Stimulated activated CD8-positive, alpha-beta memory T cell treated with anti-CD3 and anti-CD28 coated beads, Interleukin-12 subunit alpha, Interleukin-12 subunit beta, amount 100 ng/mL, for 24 hours (primary cell): ENCODE data around the gene ALS2CL.

ENCODE experiments used
- DNase-seq: peaks from one replicate; pipeline ENCODE4 v3.0.0-alpha.2; 2020; ENCODE audit errors: extremely low read depth

ALS2CL gene

DNA sequence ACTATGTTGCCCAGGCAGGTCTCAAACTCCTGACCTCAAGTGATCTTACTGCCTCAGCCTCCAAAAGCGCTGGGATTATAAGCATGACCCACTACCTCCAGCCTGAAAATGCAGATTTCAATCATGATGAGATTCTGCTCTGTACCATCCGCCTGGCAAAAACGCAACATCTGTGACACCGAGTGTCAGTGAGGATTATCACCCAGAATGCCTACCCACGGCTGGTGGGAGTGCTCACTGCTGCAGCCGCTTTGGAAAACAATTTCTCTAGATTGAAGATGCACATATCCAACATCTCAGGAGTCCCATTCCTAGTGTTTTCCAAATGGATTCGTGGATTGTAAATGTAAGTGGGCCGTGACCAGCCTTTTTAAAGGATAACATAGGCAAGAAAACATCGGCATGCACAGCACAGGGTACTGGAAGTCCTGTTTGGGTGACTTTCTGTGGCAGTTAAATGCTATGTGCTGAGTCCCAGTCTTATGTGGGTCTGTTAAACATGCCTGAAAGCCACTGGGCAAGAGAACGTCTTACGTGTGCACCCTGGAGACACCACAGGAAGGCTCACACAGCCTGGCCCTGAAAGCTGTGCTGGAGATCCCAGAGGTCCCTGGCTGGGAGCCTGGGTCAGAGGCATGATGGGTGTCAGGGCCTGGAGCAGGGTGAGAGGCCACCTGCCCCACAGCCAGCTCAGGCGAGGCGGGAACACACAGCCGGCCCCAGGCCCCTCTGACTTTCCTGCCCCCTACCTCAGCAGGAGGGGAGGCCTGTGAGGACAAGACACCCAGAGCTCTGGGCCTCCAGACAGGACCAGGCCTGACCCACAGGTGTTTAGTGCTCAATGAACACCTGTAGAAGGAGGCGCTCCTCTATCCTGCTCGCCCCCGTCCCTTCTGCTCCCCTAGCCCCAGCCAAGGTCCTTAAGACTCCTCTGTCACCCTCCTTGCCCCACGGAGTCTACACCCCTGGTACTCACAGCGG, 23.3 kb upstream of the ALS2CL start:
- DNase-seq: no peak

DNA sequence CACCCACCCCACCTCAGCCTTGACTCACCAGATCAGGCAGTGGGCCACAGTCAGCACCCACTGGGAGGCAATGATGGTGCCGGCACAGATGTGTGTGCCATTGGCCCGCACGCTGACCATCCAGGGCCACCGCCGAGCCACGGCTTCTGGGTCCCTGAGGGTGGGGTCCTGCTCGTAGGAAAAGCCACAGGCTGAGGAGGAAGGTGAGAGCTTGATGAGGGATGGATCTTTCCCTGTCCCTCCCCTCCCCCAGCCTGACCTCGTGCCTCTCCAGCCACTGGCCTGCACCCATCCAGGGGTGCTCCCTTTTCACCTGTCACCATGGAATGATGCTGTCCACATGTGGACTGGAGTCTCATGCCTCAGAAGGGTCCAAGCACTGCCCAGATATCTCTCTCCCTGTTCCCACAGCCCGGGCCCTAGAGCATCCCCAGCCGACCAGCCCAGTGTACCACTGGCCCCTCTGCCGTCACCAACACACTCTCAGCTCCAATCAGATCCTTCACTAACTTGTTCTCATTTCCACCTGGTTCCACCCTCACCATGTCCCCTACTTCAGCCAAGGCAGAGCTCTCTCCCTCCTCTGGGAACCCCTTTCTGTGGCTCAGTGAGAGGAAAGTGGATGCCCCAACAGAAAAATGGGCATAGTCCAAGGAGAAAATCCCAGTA, 22.2 kb upstream of the ALS2CL start:
- DNase-seq: no peak

DNA sequence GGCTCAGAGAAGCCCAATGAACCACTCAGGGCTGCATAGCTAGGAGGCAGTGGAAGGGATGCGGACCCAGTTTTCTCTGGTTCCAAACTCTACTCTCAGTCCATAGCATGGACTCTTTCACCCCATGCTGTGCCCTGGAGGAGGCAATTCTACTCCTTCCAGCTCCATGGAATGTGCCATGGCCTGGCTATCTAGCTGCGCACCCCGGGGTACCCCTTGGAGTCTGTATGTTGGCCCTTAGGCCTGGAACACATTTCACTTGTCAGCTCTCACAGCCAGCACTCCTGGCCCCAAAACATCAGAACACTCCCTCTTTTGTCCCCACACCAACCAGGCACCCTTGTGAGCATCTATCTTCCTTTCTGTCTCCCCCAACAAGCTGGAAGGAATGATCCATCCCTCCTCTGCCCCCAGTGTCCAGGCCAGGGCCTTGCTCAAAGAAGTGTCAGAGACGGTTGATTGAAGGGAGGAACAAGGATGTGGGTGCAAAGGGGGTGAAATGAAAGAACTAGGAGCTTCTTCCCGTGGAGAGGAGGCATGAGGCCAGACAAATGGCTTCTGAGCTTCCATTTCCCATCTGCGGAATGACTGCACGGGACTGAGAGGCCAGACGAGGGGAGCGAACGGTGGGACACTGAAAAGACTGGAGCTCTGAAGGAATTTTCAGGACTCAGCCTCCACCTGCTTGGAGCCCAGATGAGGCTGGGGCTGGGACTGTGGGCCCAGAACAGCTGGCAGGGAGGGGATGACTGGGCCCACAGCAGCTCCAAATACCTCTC, 21.4 kb upstream of the ALS2CL start:
- no peak for DNase-seq

DNA sequence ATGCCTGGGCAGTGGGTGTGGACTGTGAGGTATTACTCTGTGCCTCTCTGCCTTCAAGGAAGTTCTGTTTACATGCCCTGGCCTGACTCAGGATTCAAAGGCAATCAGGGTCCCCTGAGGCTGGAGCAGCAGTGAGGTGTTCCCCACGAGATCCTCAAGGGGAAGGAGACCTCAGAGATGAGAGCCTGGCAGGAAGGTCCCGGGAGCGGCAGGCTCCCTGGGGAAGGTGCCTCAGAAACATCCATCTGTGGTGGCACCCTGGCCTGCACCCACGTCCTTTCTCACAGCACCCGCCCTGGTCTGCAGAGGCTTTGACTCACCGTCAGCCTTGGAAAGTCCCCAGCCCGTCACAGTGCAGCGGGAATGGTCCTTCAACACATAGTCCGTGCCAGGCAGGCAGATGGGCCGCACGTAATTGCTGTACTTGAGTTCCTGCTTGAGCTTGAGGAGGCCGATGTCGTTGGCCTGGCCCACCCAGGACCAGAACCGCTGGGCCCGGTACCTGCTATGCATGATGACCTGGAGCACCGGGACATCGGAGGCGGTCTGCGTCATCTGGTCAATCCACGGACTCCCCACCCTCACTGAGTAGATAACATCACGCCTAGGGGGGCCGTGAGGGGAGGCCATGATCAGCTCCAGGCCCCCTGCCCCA, 20.5 kb upstream of the ALS2CL start:
- DNase-seq: no peak

DNA sequence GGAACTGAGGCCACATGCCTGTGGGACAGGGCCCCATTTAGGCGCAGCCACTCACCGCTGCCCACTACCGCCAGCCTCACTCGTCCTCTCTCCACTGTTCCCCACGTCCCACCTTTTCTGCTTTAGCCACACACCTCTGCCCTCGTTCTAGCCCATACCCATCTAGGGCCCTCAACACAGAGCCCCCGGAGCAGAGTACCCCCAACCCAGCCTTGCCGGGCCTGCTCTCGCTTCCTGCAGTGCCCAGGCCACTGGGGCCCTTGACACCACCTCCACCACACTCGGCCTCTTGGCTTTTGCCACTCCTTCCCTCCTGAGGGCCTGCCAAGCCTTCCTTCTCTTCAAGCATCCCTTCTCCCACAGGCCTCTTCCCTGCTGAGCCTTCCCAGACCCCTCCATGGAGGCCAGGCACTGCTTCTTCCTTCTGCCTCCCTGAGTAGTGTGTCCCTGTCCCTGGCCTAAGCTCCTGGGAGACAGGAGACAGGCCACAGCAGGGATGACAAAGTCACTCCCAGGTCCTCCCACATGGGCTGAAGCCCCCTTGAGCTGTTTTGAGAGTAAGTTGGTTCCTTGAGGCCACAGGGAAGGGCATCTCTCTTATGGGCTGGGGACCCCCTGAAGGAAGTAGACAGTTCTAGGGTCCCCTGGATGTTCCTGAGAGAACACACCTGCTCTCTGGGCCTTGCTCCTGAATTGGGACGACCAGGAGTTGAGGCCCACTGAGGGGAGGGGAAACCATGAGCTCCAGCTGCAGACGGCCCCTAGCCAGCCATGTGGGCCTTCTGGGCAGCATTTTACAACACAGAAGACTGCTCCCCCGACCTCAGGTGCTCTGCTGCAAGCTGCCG, 19.8 kb upstream of the ALS2CL start:
- no peak for DNase-seq

DNA sequence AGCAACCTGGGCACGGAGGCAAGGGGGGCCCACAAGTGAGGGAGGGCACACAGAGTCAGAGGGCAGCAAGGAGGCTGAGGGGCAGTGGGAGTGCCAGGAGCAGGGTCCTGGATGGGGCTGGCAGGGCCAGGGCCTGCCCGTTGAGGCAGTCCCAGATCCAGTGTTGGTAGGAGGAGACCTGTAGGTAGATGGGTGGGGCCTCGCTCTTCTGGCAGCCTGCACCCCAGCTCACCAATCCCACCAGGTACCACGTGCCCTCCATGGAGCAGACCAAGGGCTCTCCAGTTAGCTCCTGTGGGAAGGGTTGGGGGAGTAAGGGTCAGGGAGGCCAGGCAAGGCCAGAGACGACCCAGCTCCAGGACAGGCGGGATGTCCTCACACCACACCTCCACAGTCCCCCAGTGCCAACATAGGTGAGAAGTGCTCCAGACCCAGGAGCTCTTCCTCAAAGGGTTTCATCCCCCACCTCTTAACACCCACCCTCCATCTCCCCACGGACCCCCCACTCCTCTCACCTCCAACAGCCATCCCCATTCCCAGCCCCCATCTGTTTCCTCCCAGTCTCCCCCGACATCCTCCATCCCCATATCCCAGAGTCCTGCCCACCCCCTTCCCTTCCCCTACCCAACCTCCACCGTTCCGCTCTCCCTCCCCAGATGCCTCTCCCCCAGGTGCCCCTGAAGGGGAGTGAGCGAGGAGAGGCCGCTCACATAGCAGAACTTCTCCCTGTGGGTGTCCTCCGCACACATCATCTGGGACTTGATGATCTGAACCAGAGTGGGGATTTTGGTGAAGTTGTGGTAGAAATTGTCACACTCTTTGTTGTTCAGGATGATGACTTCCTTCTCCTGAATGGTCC, 18.9 kb upstream of the ALS2CL start:
- no peak for DNase-seq

DNA sequence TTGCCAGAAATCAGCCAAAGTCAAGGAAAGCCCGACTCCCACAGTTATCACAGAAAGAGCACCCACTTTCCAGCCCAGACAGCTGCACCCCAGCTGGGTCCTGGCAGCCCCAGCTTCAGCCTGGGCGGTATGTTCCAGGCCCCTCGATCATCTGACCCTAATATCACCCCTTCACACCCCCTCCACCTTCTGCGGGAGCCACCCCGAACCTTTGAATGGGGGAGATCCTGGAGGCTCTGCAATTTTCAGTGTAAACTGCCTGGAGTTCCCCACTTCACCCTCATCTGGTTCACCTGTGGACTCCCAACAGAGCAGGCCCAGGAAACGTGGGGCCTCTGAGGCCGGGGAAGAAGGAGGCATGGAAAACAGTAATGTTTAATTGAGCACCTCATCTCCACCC, 18.3 kb upstream of the ALS2CL start:
- no peak for DNase-seq

DNA sequence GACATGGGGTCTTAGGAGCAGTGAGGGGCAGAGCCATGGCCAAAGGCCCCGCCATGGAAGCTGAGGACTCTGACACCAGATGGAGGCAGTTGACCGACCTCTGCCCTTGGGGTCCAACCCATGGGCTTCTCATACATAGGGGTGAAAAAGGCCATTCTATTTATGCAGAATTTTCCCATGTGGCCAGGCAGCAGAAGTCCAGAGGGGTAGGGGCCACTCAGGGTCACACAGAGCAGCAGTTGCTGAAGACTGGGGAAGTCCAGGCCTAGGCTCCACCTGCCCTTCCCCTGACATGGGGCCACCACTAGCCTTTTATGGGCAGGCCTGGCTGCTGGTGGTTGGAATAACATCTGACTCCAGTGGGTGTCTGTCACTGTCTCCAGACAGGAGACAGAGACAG, 17.8 kb upstream of the ALS2CL start:
- DNase-seq: no peak

DNA sequence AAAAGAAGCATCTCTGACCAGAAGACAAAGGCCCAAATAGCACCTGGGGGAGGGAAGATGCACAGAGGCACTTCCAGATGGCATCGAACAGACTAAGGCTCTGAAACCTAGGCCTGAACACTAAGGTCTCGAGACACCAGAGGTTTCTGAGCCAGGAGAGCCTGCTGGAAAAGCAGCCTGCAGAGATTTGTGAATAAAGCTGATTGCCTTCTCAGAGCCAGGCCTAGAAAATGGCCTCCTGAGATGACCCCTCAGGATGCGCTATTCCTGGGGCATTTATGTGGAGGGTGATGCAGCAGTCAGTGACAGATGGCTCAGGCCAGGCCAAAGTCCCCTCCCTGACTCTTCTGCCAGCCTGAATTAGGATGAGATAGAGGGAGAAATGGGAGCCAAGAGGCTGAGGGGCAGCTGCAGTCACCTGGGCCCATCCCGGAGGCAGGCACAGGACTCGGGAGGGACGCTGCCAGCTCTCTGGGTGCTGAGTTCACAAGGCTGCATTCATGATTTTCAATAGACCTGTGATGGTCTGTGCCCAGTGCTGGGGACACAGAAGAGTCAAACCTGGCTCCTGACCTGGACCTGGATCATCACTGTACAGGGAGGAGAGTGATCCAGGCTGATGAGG, 17.3 kb upstream of the ALS2CL start:
- DNase-seq: no peak

DNA sequence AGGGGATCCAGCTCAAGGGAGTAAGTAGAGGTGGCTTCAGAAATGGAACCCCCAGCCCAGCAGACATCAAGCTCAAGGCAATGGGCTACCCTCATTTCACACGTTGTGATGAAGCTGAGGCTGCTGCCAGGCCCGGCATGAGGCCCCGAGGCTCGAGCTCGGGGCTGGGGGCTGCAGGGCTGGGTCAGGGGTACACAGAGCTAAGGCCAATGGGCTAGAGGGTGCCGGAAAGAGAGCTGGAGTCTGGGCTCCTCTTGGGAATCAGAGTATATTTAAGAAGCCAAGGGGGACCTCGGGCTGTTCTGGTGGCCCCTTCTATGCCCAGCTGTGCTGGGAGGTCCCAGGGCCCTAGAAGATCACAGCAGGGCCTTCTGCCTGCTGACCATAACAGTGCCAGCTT, 16.8 kb upstream of the ALS2CL start:
- no peak for DNase-seq

DNA sequence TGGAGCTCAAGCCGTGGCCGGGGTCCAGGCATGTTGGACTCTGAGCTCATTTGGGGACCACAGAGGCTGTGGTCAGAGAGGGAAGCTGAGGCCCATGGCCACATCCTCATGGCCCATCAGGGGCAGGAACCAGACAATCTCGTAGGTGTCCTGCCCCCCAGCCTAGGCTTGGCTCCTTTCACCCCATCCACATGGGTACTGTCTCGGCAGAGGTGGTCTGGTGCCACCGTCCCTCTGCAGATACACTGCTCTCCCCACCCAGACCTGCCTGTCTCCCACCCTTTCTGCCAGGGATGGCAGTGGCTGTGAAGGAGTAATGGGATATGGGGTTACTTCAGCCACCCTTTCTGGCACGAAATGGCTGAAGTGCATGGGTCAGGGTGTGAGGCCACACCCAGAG, 16.2 kb upstream of the ALS2CL start:
- DNase-seq: no peak

DNA sequence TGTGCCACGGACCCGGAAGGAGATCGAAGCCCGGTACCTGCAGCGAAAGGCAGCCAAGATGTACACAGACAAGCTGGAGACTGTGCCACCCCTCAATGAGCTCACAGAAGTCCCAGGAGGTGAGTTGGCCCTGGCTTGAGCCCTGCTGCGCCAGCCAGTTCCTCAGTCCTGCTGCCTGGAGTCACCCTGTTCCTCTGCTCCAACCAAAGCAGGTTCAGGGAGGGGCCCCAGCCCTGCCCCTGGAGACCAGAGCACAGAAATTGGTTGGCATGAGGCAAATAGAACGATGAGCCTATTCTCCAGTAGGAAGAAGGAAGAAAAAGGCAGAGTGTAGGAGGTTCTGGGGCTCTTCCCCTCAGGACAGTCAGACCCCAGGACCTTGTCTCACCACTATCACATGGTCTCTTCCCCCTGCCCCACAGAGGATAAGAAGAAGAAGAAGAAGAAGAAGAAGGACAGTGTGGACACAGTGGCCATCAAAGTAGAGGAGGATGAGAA, 15.7 kb upstream of the ALS2CL start:
- DNase-seq: no peak

DNA sequence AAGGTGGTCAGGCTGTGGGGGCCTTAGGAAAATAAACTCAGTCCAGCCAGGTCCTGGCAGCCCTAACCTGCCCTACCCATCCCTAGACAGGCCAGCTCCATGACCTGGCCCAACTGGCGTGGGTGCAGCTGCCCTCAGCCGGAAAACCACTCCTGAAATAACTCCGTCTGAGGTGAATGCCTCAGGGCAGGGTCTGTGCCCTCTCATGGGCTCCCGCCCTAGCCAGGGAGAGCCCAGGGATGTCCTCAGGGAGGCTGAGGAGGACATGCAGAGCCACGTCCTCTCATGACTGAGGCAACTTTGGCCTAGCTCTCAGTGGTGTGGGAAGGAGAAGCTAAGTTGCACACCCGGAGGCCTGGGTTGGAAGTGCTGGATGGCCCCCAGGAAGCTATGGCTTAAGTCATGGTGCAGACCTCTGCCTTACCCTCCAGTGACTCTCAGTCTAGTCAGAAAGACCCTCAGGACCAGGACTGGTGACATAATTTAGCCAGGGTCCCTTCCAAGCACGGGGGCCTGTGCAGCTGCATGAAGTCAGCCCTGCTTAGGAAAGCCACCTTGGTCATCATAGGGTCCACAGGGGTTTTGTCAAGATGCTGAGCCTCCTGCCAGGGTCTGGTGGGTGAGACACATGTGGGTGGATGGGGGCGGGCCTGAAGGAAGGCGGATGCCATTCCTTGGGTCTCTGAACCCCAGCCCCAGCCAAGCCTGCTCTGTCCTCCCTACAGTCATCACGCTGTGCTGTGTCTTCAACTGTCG, 15.1 kb upstream of the ALS2CL start:
- DNase-seq: no peak

DNA sequence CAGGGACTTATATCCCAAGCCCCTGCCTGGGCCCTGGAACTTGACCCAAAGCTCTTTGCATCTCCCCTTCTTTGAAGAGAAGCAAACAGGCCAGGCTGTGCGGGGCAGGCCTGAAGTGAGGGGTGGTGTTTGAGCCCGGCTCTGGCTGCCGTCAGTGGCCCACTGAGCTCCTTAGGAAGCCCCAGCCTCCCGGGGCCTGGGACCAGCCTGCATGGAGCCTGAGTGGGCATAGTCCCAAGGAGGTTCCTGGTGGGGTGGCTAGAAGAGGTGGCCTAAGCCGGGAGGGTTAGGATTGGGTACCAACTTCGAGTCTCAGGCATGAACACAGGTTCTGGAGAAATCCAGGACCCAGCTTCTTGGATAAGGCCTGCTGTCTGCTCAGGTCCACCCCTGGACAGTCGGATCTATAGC, 14.1 kb upstream of the ALS2CL start:
- no peak for DNase-seq

DNA sequence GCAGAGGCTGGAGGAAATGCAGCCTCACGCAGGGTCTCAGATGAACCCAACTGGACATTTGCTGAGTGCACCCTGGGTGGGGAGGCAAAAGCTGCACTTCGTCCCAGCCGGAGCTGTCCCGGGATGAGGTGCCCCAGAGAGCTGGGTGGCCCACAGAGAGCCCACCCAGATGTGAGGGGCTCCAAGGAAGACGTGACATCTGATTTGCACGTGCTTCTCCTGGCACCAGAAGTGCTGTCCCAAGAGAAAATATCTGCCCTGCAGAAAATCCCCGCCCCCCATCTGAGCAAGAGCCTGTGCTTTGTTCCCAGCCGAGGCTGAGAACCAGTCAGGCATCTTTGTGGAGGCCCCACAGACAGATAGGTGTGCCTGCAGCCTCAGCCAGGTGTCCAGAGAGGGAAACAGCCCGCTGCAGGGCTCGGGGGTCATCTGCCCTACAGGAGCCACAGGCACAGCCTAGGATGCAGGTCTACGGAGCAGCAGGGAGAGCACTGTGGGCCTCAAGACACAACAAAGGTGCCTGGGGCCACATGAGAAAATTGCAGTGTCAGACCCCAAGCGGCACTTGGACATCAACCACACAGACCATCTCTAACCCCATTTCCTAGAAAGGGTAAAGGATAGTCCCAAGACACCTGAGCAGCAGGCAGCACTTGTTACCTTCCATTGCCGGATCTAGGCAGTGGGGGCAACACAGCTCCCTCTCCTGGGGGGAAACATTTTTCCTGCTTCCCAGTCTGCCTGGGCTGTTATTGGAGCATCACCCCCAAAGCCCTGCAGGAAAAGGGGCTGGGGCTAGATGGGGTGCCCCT, 13.5 kb upstream of the ALS2CL start:
- no peak for DNase-seq

DNA sequence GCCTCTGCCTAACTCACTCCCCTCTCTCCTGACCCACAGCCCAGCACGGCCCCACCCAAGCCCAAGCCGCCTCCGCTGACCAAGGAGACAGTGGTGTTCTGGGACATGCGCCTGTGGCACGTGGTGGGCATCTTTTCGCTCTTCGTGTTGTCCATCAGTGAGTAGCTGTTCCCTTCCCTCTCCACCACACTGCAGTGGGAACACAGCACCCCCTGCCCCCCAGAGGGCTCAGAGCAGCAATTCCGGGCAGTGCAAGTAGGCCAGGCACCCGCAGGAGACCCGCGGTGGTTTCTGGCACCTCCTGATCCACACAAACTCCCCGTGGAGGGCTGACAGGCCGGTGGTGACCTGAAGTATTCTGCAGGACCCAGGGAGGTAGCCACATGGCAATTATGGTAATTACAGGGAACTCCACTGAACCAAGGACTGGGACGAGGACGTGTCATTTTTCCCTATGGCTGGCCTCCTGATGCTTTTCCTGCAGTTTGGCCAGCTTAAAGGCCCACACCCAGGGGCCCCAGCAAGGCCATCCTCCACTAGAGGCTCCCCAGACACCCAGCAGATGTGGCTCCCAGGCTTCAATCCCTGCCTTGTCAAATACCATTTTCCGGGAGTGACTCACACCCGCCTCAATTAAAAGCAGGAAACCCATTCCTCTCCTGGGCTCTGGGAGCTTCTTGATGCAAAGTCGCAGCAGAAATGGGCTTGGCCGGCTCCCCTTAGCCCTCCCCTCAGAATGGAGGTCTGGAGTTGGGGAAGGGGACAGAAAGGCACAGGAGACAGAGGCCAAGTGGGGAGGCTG, 12.5 kb upstream of the ALS2CL start:
- no peak for DNase-seq

DNA sequence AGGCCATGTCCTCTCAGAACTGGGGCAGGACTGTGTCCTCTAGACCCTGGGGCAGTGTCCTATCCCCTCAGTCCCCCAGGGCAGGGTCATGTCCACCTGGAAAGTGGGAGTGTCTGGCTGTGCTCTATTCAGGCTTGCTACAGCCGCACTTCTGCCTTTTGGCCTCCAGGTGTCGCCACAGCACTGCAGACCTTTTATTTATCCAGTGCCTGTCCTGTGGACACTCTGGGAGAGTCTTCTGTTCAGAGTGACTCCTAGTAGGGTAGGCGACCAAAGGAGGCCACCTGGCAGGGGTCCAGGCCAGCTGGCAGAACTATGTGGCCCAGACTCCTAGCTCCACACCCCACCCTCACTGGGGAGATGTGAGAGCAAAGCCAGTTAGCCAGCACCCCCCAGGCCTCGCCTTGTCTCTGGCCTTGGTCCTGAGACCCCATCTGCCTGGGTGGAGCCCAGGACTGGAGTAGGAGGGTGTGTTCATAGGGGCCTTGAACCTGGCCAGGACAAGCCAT, 11.6 kb upstream of the ALS2CL start:
- DNase-seq: no peak
